SH-SY5Y (cell line): Measurements from ENCODE around the gene ADAMTS4.

Experiments used
- GATA2 ChIP-seq: IDR thresholded peaks from 2 replicates; pipeline ENCODE4 v1.6.1; 2011; ENCODE audit warnings: mild to moderate bottlenecking, low read depth, low read length
- GATA3 ChIP-seq: IDR thresholded peaks from 2 replicates; pipeline ENCODE4 v1.6.1; 2011; ENCODE audit warnings: low read depth, mild to moderate bottlenecking, low read length, moderate library complexity

GRCh38 chr1:161160671-161161145, 38.1 kb downstream of the ADAMTS4 start:
- no peak for TF ChIP-seq GATA2
- TF ChIP-seq GATA3 = no peak
